DOHH2 (cell line): Measurements from ENCODE around the gene RBCK1.
"Not testable (repeated sequence)": the region's sequence is repeated elsewhere in the genome, so short reads cannot be mapped to it uniquely, and the experiment has no call there.

Experiments used
- H3F3A ChIP-seq: fragments of 200-600 bp; sonication (generic), shearing (Covaris generic); 2 replicates; pipeline ENCODE4 v1.6.0; 2016; ENCODE audit warnings: antibody characterized with exemption, mild to moderate bottlenecking; ENCODE audit not compliant: control insufficient read depth, insufficient read depth
- H3K27ac ChIP-seq: fragments of 200-600 bp; sonication (generic); 2 replicates; pipeline ENCODE4 v1.5.1; 2014; ENCODE audit warnings: low read depth, mild to moderate bottlenecking, low read length, moderate library complexity
- H3K27me3 ChIP-seq: fragments of 200-600 bp; sonication (generic); 2 replicates; pipeline ENCODE4 v1.6.1; 2014; ENCODE audit warnings: mild to moderate bottlenecking, low read length, mixed read lengths; ENCODE audit not compliant: control insufficient read depth
- H3K36me3 ChIP-seq: fragments of 200-600 bp; sonication (generic); 2 replicates; pipeline ENCODE4 v1.6.1; 2014; ENCODE audit warnings: mild to moderate bottlenecking, low read length, moderate library complexity, mixed read lengths; ENCODE audit not compliant: control insufficient read depth
- H3K4me1 ChIP-seq: fragments of 200-600 bp; sonication (generic); 2 replicates; pipeline ENCODE4 v1.6.1; 2014; ENCODE audit warnings: mild to moderate bottlenecking, low read length, mixed read lengths; ENCODE audit not compliant: control insufficient read depth
- H3K4me2 ChIP-seq: fragments of 200-600 bp; sonication (generic); 2 replicates; pipeline ENCODE4 v1.6.0; 2014; ENCODE audit warnings: mild to moderate bottlenecking, low read length, moderate library complexity
- H3K4me3 ChIP-seq: fragments of 200-600 bp; sonication (generic); 2 replicates; pipeline ENCODE4 v1.5.1; 2014; ENCODE audit warnings: mild to moderate bottlenecking, low read length, mixed read lengths
- H3K79me2 ChIP-seq: fragments of 200-600 bp; sonication (generic); 2 replicates; pipeline ENCODE4 v1.6.1; 2014; ENCODE audit warnings: mild to moderate bottlenecking, low read length, mixed read lengths; ENCODE audit not compliant: control insufficient read depth
- H3K9me2 ChIP-seq: fragments of 200-600 bp; sonication (generic); replicated peaks from 2 replicates; pipeline ENCODE4 v1.6.1; 2014; ENCODE audit warnings: mild to moderate bottlenecking, low read length, mixed read lengths; ENCODE audit not compliant: control insufficient read depth
- H3K9me3 ChIP-seq: fragments of 200-600 bp; sonication (generic); 2 replicates; pipeline ENCODE4 v1.6.1; 2014; ENCODE audit warnings: antibody characterized with exemption, low read length, mixed read lengths; ENCODE audit not compliant: control insufficient read depth, insufficient read depth
- H4K20me1 ChIP-seq: fragments of 200-600 bp; sonication (generic); 2 replicates; pipeline ENCODE4 v1.6.0; 2014; ENCODE audit warnings: low read depth, mild to moderate bottlenecking, antibody characterized with exemption, low read length, moderate library complexity; ENCODE audit not compliant: control insufficient read depth, insufficient read depth
- CTCF ChIP-seq: fragments of 200-600 bp; sonication (generic); IDR thresholded peaks from one replicate; pipeline ENCODE4 v1.5.1; 2014; ENCODE audit warnings: antibody characterized with exemption, mild to moderate bottlenecking, low read depth, low read length; ENCODE audit not compliant: poor library complexity, severe bottlenecking
- EZH2phosphoT487 ChIP-seq: fragments of 200-600 bp; sonication (generic); IDR thresholded peaks from 2 replicates; pipeline ENCODE4 v1.6.1; 2017; ENCODE audit warnings: borderline replicate concordance, mild to moderate bottlenecking, antibody characterized with exemption, low read length, moderate library complexity, mixed read lengths

Gene RBCK1

GRCh38 chr20:370151-370600 lies 37.9 kb upstream of the RBCK1 start:
- Histone ChIP-seq H3K4me2 (no peak overlapping the region), H3K4me1 (peaks cover 8% of the 10 kb centered on the region; the same call in 1 of the 2 replicates), H3K4me3 (no peak overlapping the region), H3K79me2 (no peaks in the 10 kb centered on the region), H3F3A (no peaks in the 10 kb centered on the region), H3K36me3 (no peaks in the 10 kb centered on the region), H3K9me3 (no peaks in the 10 kb centered on the region), H4K20me1 (no peaks in the 10 kb centered on the region), H3K27me3 (no peaks in the 10 kb centered on the region; the same call in 1 of the 2 replicates), H3K27ac (no peak overlapping the region), H3K9me2 (no peaks in the 10 kb centered on the region)
- no peak for TF ChIP-seq CTCF
- no peak for TF ChIP-seq EZH2phosphoT487

GRCh38 chr20:370977-371754 lies 36.9 kb upstream of the RBCK1 start:
- no peaks in the 10 kb centered on the region for H3K79me2 ChIP-seq
- H4K20me1 ChIP-seq: no peaks in the 10 kb centered on the region
- no peaks in the 10 kb centered on the region for H3K36me3 ChIP-seq
- H3K4me1 ChIP-seq: peaks cover 8% of the 10 kb centered on the region; the same call in 1 of the 2 replicates
- H3K27me3 ChIP-seq: peaks cover under 1% of the 10 kb centered on the region; the same call in 1 of the 2 replicates
- H3K4me2 ChIP-seq: no peak overlapping the region
- H3K9me3 ChIP-seq: no peaks in the 10 kb centered on the region
- TF ChIP-seq CTCF: no peak
- no peak for TF ChIP-seq EZH2phosphoT487
- H3F3A ChIP-seq: no peaks in the 10 kb centered on the region
- H3K4me3 ChIP-seq: no peak overlapping the region
- no peaks in the 10 kb centered on the region for H3K9me2 ChIP-seq
- H3K27ac ChIP-seq: no peak overlapping the region

- H3K9me2 ChIP-seq: no peaks in the 10 kb centered on the region
- no peak overlapping the region for H3K4me3 ChIP-seq
- TF ChIP-seq CTCF (no peak), EZH2phosphoT487 (no peak)
- no peaks in the 10 kb centered on the region for H3K36me3 ChIP-seq
- H4K20me1 ChIP-seq: no peaks in the 10 kb centered on the region
- H3K9me3 ChIP-seq: no peaks in the 10 kb centered on the region
- H3K4me1 ChIP-seq: peaks cover 8% of the 10 kb centered on the region; the same call in 1 of the 2 replicates
- no peak overlapping the region for H3K27ac ChIP-seq
- peaks cover 7% of the 10 kb centered on the region; the same call in 1 of the 2 replicates for H3K27me3 ChIP-seq
- H3K4me2 ChIP-seq: no peak overlapping the region
- H3K79me2 ChIP-seq: no peaks in the 10 kb centered on the region
- H3F3A ChIP-seq: no peaks in the 10 kb centered on the region
These were observed 36.1 kb upstream of the RBCK1 start for GRCh38 chr20:371755-372542.

GRCh38 chr20:372543-373082 lies 35.5 kb upstream of the RBCK1 start:
- H3K9me2 ChIP-seq, H3F3A ChIP-seq, H3K9me3 ChIP-seq, H3K4me2 ChIP-seq, H3K4me1 ChIP-seq, H3K4me3 ChIP-seq, H4K20me1 ChIP-seq, H3K27me3 ChIP-seq, H3K79me2 ChIP-seq, H3K27ac ChIP-seq, H3K36me3 ChIP-seq: not testable (repeated sequence)
